Measurements from ENCODE around the gene TRIM44. TPM values are rescaled to one million over a fixed set of nuclear protein-coding genes. Genes with fewer than 3 reads are reported as not detected.
"Not testable (repeated sequence)": the region's sequence is repeated elsewhere in the genome, so short reads cannot be mapped to it uniquely, and the experiment has no call there.

Gene TRIM44
- total RNA-seq, 6 experiments from 2014 or later: 13.9 to 37.1 (median 31.9) TPM

- Histone ChIP-seq H3K4me3 (no peak overlapping the region), H3K4me1 (peaks cover 0 to 39% (median 19%) of the 10 kb centered on the region in 4 donors), H3K27me3 (no peaks in the 10 kb centered on the region), H3K36me3 (no peaks in the 10 kb centered on the region), H3K9me3 (no peaks in the 10 kb centered on the region), H3K27ac (peak overlapping the region; percentile 50 to 66 (median 61))
- DNase-seq (no peak), ATAC-seq (no peak)
- intact Hi-C loops (cut with DNase I): no loop called here
- 88% methylated on average over 4 of the region's 4 CpGs for whole genome bisulfite sequencing (ENCODE audit: insufficient coverage, low coverage, low lambda C conversion rate, missing lambda C conversion rate)
- TF ChIP-seq CTCF (IDR thresholded peaks at IDR 0.05) (no peak), POLR2A (IDR thresholded peaks at IDR 0.05) (no peak)
These were observed 101.2 kb downstream of the TRIM44 start for GRCh38 chr11:35763765-35764164.

GRCh38 chr11:35764417-35764816, 101.8 kb downstream of the TRIM44 start:
- peak in 1 of 3 donors; percentile 49 for DNase-seq
- 33% methylated on average over 6 of the region's 6 CpGs for WGBS (ENCODE audit: insufficient coverage, low coverage, low lambda C conversion rate, missing lambda C conversion rate)
- Histone ChIP-seq H3K4me1 (peaks cover 0 to 39% (median 19%) of the 10 kb centered on the region in 4 donors), H3K27ac (peak overlapping the region; percentile 50 to 66 (median 61)), H3K36me3 (no peaks in the 10 kb centered on the region), H3K9me3 (no peaks in the 10 kb centered on the region), H3K27me3 (no peaks in the 10 kb centered on the region), H3K4me3 (no peak overlapping the region)
- intact Hi-C loops (cut with DNase I): no loop called here
- no peak for TF ChIP-seq CTCF (IDR thresholded peaks at IDR 0.05)
- no peak for TF ChIP-seq POLR2A (IDR thresholded peaks at IDR 0.05)
- peak; percentile 82 to 92 (median 84) for ATAC-seq

GRCh38 chr11:35765211-35765610, 102.6 kb downstream of the TRIM44 start:
- WGBS (ENCODE audit: insufficient coverage, low coverage, low lambda C conversion rate, missing lambda C conversion rate): 100% methylated on average over 1 of the region's 1 CpG
- H3K27me3 ChIP-seq: no peaks in the 10 kb centered on the region
- intact Hi-C loops (cut with DNase I): no loop called here
- no peaks in the 10 kb centered on the region for H3K36me3 ChIP-seq
- ATAC-seq (no peak), DNase-seq (no peak)
- peaks cover 0 to 39% (median 19%) of the 10 kb centered on the region in 4 donors for H3K4me1 ChIP-seq
- TF ChIP-seq CTCF (IDR thresholded peaks at IDR 0.05): no peak
- no peak for TF ChIP-seq POLR2A (IDR thresholded peaks at IDR 0.05)
- H3K9me3 ChIP-seq: no peaks in the 10 kb centered on the region
- no peak overlapping the region for H3K27ac ChIP-seq
- H3K4me3 ChIP-seq: no peak overlapping the region

GRCh38 chr11:35766651-35767050, 104.1 kb downstream of the TRIM44 start:
- WGBS (ENCODE audit: insufficient coverage, low coverage, low lambda C conversion rate, missing lambda C conversion rate): 100% methylated on average over 4 of the region's 4 CpGs
- Histone ChIP-seq H3K4me3 (no peak overlapping the region), H3K27ac (no peak overlapping the region), H3K27me3 (no peaks in the 10 kb centered on the region), H3K9me3 (no peaks in the 10 kb centered on the region), H3K36me3 (no peaks in the 10 kb centered on the region), H3K4me1 (peaks cover 0 to 34% (median 16%) of the 10 kb centered on the region in 4 donors)
- no peak for DNase-seq
- intact Hi-C loops (cut with DNase I): no loop called here
- no peak for TF ChIP-seq CTCF (IDR thresholded peaks at IDR 0.05)
- TF ChIP-seq POLR2A (IDR thresholded peaks at IDR 0.05): no peak
- no peak for ATAC-seq

GRCh38 chr11:35770425-35770824, 107.8 kb downstream of the TRIM44 start:
- intact Hi-C loops (cut with DNase I); H3K27ac ChIP-seq; H3K4me1 ChIP-seq; H3K9me3 ChIP-seq; H3K36me3 ChIP-seq; H3K27me3 ChIP-seq; H3K4me3 ChIP-seq; DNase-seq; ATAC-seq: not testable (repeated sequence)
- WGBS (ENCODE audit: insufficient coverage, low coverage, low lambda C conversion rate, missing lambda C conversion rate): 92% methylated on average over 1 of the region's 1 CpG

Measured in right lobe of liver (tissue), 6 donors.